Ishikawa (cell line): ENCODE measurements around the gene COL9A2.

Experiments
- EP300 ChIP-seq: IDR thresholded peaks from 2 replicates; pipeline ENCODE4 v1.6.1; 2012; ENCODE audit warnings: borderline replicate concordance
- MAX ChIP-seq: IDR thresholded peaks from 2 replicates; pipeline ENCODE4 v1.6.1; 2012
- NFIC ChIP-seq: IDR thresholded peaks from 2 replicates; pipeline ENCODE4 v1.6.1; 2012
- RAD21 ChIP-seq: IDR thresholded peaks from 2 replicates; pipeline ENCODE4 v1.6.1; 2012; ENCODE audit warnings: low read depth
- REST ChIP-seq: IDR thresholded peaks from 2 replicates; pipeline ENCODE4 v1.6.1; 2012; ENCODE audit warnings: low read depth, mild to moderate bottlenecking
- TAF1 ChIP-seq: IDR thresholded peaks from 2 replicates; pipeline ENCODE4 v1.6.1; 2012; ENCODE audit warnings: low read depth, mild to moderate bottlenecking
- TCF12 ChIP-seq: IDR thresholded peaks from 2 replicates; pipeline ENCODE4 v1.6.1; 2012; ENCODE audit warnings: low read depth
- TEAD4 ChIP-seq: IDR thresholded peaks from 2 replicates; pipeline ENCODE4 v1.6.1; 2012
- USF1 ChIP-seq: IDR thresholded peaks from 2 replicates; pipeline ENCODE4 v1.6.1; 2012
- ZBTB7A ChIP-seq: IDR thresholded peaks from 2 replicates; pipeline ENCODE4 v1.6.1; 2012; ENCODE audit warnings: low read depth

GRCh38 chr1:40257688-40258444 lies 59.2 kb downstream of the COL9A2 start, which contains the start of gene ZMPSTE24:
- peak; percentile 52; the same call in 1 of the 2 replicates for TF ChIP-seq TEAD4
- peak; percentile 44 for TF ChIP-seq EP300
- no peak; the same call in 1 of the 2 replicates for TF ChIP-seq REST
- TF ChIP-seq USF1: peak; percentile 50; the same call in 1 of the 2 replicates
- 0 out of 2 replicates have a peak, but pooled peaks have one; percentile 22 for TF ChIP-seq RAD21
- TF ChIP-seq MAX: peak; percentile 87
- peak; percentile 70 for TF ChIP-seq TCF12
- TF ChIP-seq TAF1: peak; percentile 97
- TF ChIP-seq NFIC: peak; percentile 69
- TF ChIP-seq ZBTB7A: 0 out of 2 replicates have a peak, but pooled peaks have one; percentile 41
